Measurements from ENCODE around the gene EDEM3.

EDEM3 gene

DNA sequence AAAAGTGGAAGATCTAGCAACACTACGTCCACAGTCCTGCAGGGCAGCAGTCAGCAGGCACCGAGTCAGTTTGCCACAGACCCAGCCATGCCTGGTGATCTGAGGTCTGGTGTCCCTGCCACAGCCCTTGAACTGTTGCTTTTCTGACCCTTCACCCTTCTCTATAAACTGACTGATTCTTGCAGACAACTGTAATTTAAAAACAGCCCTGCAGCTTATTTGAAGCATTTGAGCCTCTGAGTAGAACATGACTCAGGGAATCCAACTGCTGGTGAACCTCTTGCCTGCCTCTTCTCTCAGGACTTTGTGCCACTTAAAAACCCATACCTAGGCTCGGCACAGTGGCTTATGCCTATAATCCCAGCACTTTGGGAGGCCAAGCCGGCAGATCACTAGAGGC, 107.2 kb downstream of the EDEM3 start:
- no peak for TF ChIP-seq ZFX (IDR thresholded peaks at IDR 0.05)
- TF ChIP-seq, protein P1, sequence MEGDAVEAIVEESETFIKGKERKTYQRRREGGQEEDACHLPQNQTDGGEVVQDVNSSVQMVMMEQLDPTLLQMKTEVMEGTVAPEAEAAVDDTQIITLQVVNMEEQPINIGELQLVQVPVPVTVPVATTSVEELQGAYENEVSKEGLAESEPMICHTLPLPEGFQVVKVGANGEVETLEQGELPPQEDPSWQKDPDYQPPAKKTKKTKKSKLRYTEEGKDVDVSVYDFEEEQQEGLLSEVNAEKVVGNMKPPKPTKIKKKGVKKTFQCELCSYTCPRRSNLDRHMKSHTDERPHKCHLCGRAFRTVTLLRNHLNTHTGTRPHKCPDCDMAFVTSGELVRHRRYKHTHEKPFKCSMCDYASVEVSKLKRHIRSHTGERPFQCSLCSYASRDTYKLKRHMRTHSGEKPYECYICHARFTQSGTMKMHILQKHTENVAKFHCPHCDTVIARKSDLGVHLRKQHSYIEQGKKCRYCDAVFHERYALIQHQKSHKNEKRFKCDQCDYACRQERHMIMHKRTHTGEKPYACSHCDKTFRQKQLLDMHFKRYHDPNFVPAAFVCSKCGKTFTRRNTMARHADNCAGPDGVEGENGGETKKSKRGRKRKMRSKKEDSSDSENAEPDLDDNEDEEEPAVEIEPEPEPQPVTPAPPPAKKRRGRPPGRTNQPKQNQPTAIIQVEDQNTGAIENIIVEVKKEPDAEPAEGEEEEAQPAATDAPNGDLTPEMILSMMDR (conservative IDR thresholded peaks at IDR 0.05), result no peak
- H3K27ac ChIP-seq, result no peak overlapping the region

DNA sequence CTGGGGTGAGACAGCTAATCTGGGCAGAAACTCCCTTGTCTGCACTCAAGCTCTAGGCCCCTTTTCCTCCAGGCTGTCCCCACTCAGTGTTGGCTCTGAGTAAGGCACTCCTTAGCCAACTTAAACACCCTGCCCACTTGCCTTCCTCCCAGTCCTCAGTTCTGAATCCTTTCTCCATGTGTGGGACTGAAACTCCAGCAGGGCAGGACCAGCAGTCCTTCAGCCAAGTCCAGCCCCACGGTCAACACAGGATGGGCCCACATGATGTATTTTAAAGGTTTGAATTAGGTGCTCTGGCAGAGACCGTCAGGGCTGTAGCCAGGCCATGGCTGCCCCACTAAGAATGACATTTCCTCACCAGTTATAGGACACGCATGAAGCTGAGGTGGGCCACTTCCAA, 107.8 kb downstream of the EDEM3 start:
- H3K27ac ChIP-seq, result no peak overlapping the region; the same call in 1 of the 2 replicates
- TF ChIP-seq, protein P1 (conservative IDR thresholded peaks at IDR 0.05), result no peak
- no peak for TF ChIP-seq ZFX (IDR thresholded peaks at IDR 0.05)

DNA sequence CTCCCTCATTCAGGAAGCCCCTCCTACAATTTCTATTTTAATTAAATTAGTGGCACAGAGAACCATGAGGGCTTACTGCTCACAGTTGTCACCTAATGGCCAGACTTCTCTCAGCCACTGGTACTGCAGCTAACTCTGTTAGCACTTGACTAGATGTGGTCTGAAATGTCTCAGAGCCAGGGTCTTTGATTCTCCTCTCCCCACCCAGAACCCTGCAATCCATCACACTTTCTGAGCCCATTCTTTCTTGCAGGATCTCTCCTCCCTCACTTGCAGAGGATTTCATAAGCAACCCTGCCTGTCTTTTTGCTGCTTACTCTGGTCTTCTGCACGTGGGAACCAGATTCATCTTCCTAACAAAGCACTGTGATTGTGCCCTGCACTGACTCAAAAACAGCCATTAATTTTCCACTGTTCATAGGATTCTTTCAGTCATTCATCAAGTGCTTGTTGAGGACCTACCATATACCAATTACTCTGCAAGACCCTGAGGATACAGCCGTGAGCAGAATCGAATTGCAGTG, 108.4 kb downstream of the EDEM3 start:
- H3K27ac ChIP-seq, result no peak overlapping the region; the same call in 1 of the 2 replicates
- no peak for TF ChIP-seq ZFX (IDR thresholded peaks at IDR 0.05)

DNA sequence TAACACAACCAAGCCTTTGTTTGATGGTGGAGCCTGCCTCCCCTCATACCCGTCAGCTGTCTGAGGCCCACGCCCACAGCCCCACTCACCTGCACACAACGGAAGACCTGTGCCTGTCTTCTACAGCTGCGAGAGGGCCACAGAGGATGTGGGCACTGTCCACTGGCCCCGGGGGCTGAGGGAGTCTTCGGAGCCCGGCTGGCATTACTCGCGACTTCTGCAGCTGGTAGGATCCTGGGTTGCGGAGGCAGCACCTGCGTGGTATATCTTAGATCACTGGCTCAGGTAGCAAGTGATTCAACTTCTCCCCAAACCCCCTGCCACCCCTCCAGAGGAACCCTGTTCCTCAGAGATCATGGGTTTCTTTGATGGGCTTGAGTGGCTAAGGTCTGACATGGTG, 109.9 kb downstream of the EDEM3 start:
- H3K27ac ChIP-seq, result no peak overlapping the region
- TF ChIP-seq, protein P1 (conservative IDR thresholded peaks at IDR 0.05), result no peak
- TF ChIP-seq ZFX (IDR thresholded peaks at IDR 0.05), result no peak

DNA sequence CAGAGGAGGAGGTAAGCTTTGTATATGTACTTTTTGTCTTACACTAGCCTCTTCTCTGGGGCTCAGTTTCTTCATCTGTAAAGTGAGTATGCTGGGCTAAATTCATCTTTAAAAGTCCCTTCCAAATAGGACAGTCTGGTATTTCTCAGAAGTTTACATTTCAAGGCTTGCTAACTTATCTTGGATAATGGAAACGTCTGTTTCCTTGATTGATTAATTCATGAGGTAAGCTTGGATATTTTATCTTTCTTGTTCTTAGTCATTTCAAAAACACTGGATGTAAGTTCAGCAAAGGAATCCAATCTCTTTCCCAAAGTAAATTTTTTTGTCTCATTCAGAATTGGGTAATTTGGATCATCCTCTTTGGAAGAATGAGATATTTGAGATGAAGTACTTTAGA, 111.0 kb downstream of the EDEM3 start:
- H3K27ac ChIP-seq, result no peak overlapping the region
- TF ChIP-seq, protein P1 (conservative IDR thresholded peaks at IDR 0.05), result no peak
- TF ChIP-seq ZFX (IDR thresholded peaks at IDR 0.05), result no peak

DNA sequence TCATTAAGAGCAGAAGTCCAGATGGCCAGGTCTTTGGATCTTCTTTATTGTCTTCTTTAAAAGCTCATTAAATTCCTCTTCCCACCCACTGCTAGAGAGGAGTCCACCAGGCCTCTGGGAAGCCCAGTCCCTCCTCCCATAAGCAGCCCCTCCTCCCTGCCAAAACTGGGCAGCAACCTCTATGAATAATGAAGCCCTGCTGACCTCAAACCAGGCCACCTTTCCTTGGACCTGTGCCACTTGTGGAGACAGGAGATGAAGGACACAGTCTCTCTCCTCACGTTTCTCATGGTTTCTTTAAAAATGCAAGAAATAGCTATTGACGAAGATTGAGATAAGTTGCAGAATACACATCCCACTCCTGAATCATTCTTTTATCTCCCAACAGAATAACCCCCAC, 112.8 kb downstream of the EDEM3 start:
- no peak overlapping the region for H3K27ac ChIP-seq

DNA sequence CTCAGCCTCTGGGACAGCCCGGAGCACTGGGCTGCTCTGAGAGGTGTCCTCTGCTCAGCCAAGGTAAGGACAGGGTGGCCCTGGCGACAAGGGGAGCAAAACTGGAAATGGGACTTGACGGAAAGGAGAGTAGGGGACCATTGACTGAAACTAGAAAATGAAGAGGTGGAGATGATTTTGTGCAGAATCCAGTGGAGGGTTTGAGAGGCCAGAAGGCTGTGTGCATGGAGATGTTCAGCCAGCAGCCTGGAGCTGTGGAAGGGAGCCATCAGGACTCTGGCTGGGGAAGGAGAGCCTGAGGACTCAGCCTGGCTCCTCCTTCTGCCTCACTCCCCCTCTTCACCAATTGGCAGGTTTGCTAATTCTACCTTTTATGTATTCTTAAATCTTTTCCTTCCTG, 114.2 kb downstream of the EDEM3 start:
- H3K27ac ChIP-seq, result no peak overlapping the region
- TF ChIP-seq ZFX (IDR thresholded peaks at IDR 0.05), result no peak
- TF ChIP-seq, protein P1 (conservative IDR thresholded peaks at IDR 0.05), result no peak

More for the DNA sequence above, 112.8 kb downstream of the EDEM3 start:
- TF ChIP-seq, protein P1 (conservative IDR thresholded peaks at IDR 0.05), result no peak
- no peak for TF ChIP-seq ZFX (IDR thresholded peaks at IDR 0.05)

All from C4-2B (cell line).